DOHH2 (cell line): Measurements from ENCODE around the gene RAB37.

Experiments used
- CTCF ChIP-seq: fragments of 200-600 bp; sonication (generic); IDR thresholded peaks from one replicate; pipeline ENCODE4 v1.5.1; 2014; ENCODE audit warnings: antibody characterized with exemption, mild to moderate bottlenecking, low read depth, low read length; ENCODE audit not compliant: poor library complexity, severe bottlenecking
- EZH2phosphoT487 ChIP-seq: fragments of 200-600 bp; sonication (generic); IDR thresholded peaks from 2 replicates; pipeline ENCODE4 v1.6.1; 2017; ENCODE audit warnings: borderline replicate concordance, mild to moderate bottlenecking, antibody characterized with exemption, low read length, moderate library complexity, mixed read lengths

GRCh38 chr17:74782571-74782970 lies 45.5 kb downstream of the RAB37 start:
- TF ChIP-seq CTCF (no peak), EZH2phosphoT487 (no peak)
